Activated CD4-positive, CD25-positive, alpha-beta regulatory T cell (primary cell): ENCODE measurements around the gene HOXB7.

Source experiments
- DNase-seq, 4 experiments: peaks; one replicate each; lab custom pipeline; 2025; lab: John Stamatoyannopoulos, UW

HOXB7 gene

DNA sequence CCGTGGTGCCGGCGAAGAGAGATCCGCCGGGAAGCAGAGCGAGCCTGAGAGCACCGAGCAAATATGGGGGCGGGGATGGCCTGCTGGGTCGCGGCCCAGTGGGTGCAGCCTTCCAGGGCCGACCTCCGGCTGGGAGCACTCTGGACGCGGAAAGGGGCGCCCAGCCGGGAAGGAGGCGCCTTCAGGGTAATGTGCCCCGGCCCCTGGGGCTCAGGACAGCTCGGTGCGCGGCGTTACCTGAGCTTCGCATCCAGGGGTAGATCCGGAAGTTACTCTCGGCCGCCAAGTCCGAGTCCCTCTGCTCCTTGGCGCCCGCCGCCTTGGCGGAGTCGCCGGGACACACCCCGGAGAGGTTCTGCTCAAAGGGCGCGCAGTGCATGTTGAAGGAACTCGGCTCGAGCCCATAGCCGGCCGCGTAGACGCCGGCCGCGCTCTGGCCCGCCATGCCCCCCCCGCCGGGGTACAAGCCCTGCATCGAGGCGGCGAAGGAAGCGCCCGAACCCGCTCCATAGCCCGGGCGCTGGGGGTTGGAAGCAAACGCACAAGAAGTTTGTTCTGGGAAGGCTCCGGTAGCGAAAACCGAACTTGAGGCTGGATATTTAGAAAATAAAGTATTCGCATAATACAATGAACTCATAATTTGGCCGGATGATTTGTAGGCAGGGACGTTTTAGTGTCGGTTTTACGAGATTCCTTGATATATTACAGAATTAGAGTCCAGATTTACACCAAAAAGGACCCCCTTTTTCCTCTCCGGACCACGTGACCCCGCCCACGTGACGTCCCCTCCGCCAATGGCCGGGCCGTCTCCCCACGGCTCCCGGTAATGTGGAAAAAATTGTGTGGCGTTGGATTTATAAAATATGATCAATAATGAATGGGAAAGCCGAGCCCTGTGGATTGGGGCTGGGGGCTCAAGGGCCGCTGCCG, at the start of gene HOXB7:
HOXB7 (minus strand) TSS at position 736 of the 930 bp plus-strand sequence; CDS start at position 637, 99 bp downstream.
- peak in 2 of 4 experiments; percentile 28 to 31 for DNase-seq

DNA sequence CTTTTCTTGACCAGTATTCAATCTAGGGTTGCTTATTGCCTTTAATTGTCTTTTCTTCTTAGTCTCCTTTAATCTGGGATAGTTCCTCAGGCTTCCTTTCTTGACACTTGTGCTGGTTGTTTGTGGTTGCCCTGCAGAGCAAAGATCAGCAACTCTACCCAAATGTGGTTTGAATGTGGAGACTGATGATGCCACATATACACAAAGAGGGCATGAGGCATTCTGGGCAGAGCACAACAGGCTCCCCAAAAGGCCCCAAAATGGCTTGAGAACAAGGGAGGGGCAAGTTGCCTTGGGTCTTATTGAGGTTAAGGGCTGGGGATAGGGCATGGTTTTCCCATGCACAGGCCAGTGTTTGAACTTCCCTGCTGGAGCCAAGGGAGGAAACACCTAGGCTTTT, 45.1 kb upstream of the HOXB7 start:
- DNase-seq, result no peak

DNA sequence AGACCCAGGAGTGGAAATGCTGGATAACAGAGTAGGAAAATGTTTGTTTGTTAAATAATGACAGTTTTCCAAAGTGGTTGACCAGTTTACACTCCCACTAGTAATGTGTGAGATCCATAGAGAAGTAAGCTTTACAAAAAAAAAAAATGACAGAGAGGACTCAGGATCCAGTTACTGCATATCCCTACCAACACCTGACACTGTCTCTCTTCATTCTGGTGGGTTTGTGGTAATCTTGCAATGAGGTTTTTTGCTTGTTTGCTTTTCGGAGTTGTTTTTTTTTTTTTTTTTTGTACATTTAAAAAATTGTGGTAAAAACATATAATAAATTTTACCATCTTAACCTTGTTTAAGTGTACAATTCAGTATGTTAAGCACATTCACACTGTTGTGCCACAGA, 38.9 kb upstream of the HOXB7 start:
- no peak for DNase-seq

DNA sequence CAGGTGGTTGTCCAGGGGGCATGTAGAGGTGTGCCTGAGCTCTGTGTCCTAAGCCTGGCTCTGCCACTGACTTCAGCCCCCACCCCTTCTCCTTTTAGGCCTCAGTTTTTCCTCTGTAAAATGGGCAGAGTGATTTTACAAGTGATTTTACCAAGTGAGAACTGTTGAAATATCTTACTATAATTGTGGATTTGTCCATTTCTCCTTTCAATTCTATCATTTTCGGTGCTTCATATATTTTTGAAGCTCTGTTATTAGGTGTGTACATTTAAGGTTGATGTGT, 37.1 kb upstream of the HOXB7 start:
- DNase-seq, result no peak

DNA sequence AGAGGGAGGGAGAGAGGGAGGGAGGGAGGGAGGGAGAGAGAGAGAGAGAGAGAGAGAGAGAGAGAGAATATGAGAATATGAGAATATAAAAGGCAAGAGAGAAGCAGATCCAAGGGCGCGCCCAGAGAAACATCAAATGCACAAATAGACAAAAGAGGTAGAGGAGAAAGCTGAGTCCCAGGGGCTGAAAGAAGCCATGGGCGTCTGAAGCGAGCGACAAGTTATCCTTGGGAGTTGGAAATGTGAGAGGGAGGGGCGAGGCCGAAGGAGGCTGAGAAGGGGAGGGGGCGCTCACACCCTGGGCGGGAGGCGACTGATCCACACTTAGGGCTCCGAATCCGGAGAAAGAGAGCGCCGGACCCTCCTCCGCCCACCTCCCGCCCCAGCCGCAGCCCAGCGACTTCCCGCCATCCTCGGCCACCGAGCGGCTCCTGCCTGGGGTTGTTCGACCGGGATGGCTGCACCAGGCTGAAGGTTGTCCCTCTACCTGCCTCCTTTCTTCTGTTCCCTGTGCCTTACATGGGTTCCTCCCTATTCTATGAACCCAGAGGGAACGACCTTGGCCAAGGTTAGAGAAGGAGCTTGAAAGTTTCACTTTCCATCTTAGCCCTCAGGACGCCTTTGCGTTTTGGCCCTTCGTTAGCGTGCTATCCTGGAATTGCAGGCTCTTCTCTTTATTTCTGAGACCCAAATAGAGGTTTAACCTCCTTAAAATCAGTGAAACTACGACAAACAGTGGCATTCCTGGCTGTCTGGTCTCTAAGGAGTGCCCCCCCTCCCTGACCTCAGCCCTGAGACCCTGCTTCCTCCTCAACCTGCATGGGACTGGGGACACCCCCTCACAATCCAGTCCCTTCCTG, 36.5 kb upstream of the HOXB7 start:
- no peak for DNase-seq

DNA sequence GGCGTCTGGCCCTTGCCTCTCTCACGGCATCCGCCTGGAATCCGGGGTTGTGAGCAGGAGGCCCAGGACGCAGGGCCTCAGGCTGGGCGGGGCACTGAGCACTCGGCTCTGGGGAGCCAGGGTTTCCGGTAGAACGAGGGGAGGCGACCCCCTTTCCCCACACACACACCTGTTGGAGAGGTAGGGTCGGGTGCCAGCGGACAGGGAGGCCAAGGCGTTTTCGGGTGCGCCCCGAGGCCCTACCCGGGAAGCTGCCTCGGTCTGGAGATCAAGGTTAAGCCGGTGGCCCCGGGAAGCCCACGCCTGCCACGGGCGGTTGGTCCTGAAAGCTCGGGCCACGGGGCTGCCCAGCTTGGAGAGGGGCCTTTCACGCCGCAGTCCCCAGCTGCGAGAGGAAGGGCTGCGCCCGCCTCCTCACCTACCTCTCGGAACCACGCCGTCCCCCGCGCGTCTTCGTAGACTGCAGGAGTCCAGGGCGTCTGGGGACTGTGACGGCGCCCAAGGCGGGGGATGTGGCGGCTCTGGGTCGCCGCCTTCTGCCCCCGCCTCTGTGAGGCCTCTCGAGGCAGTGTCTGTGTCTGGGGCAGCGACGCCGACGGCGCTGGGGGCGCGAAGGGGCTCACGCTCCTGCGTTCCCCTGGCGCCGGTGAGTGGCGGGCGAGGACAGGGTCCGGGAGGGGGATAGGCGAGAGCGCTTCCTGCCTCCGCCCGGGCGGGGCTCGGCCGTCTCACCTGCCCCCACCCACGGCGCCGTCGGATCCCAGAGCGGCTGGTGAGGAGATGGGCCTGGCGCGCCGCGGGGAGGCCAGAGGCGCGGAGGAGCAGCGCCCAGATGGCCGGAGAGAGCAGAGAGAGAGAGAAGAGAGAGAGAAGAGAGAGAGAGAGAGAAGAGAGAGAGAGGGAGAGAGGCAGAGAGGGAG, 35.6 kb upstream of the HOXB7 start:
- no peak for DNase-seq

DNA sequence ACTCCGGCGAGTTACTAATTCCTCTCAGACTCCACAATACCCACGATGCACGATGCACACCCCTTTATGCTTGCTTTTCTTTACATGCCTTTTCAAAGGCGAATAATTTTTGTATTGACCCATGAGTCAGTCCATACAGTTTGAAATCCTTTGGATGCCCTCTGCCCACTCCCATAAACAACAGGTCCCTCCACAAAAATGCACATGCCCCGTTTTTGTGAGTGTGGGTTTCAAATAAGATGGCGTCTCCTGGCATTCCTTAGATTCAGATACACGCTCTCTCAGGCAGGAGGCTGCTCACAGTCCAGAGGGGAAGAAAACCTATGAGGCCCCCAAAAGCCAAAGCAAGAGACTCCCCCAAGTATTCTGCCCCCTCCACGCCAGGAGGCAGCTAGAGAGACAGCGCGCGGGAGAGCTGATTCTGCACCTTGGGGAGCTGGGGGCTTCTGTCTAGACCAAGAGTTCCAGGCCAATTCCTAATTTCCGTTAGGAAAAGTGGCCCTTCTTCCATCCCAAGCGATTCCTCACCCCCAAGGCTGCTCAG, 34.9 kb upstream of the HOXB7 start:
- no peak for DNase-seq

DNA sequence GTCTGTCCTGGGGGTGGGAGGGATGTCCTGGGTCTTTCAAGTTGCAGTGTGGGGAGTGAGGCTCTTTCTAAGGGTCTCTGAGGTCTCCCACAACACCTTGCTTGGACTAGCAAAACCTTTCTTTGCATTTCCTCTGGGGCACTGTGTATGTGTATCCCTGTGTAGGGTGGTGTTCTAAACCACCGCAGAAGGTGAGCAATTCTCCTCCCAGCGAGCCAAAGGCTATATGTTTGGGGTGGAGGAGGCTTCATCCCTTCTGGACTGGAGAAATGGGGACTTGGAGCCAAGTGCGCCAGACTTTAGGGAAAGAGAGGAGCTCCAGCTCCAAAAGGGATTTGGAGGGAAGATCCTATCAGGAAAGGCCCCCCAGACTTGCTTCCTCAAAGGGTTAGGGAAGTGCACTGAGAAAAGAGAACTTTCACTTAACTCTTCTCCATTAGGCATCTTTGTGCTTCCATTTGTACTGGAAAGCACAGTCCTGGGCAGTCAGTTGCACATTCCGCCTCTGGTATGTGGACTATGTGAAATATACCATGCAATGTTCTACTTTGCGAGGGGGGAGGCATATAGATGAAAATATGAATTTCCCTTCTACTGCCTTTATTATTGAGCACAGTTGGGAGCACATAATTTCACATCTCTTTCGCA, 34.2 kb upstream of the HOXB7 start:
- no peak for DNase-seq

DNA sequence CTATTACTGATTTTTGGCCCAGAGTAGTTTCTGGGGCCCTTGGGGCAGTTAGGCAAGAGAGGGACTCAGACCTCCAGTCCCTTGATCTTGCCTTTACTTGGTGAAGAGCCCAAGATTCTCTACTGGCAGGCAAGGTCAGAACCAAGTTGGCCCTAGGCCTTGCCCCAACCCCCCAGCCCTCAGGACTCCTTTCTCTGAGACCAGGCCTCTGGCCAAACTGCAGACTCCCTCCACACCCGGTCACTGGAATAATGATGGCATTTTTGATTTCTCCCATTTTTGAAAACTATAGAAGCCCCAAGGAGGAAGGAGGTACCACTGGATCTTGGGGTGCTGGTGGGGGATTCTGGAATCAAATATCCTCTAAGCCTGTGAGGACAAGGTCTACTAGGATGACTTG, 33.3 kb upstream of the HOXB7 start:
- no peak for DNase-seq

DNA sequence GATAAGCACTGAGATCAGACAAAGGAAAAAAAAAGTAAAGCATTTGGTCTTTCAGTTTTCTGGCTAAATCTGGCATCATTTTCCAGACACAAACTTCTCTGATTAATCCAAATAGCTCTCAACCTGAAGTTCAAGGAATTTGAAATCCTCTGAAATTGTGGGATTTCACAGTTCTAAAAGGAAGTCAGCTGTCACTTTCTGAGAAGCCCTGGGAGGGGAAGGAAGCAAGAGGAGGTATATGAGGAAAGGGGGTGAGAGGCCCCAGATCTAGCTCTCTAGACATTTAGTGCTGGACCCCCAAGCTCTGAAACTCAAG, 32.8 kb upstream of the HOXB7 start:
- no peak for DNase-seq

DNA sequence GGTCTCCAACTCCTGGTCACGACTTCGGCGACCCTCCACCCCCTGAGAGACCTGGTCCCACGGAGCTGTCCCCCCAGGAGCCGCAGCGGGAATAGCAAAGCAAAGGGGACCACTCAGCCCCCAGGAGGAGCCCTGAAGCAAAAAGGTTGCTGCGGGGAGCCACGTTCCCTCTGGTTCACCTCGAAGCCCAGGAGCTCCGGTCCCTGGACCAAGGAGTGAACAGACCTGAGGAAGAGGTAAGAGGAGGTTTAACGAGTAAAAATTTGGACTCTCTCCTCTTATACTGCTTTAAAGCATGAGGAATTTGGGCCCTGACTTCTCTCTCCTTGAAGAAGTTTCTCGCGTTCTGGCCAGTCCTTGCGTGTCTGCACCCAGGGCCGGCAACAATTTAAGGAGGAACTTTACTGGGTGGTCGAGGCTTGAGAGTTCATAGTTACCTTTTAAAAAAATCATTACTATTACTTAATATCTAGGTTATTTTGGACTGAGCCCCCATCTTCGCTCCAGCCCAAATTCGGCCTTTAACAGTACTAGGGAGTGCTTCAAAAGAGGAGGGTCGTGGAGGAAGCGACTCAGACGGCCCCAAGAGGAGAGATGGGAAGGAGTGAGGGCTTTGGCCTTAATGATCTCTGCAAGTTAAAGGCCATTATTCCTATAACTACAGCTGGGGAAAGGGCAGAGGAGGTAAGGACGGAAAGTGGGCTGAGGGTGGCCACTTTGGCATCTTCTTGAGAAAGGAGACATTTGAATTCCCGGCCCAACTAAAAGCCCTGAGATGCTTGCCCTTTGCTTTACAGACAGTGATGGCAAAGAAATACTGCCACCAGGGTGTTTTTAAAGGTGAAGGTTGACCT, 32.3 kb upstream of the HOXB7 start:
- no peak for DNase-seq

DNA sequence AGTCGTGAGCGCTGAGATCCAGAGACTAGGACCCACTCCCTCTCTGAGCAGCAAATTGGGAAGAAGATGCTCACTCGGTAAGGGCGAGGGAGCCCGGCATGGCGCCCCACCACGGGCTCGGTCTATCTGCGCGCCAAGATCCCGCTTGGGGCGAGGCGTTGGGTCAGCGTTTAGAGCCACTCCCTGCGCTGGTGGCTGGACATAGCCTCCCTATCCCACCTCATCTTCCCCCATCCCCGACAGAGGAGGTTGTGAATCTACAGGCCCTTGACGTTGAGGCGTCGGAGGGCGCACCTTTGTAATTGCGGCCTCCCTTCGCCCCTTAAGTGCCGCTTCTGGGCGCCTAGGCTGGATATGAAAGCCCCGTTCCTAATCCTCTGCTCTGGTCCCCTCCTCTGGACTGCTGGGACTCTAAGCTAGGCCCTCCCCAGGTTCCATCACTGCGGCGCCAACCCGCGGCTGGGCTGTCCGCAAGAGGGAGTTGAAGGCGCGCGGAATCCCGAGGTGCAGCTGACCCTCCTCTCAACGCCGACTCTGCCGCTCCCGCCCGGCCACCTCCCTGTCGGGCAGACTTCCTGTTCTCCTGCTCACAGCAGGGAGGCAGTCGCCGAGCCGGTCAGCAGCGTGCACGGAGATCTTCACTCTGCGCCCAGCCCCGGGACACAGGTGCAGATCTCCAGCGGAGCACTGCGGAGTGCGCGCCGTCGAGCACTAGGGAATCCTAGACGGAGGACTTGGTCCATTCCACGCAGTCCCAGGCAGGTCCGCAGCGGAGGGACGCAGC, 31.4 kb upstream of the HOXB7 start:
- DNase-seq, result no peak

DNA sequence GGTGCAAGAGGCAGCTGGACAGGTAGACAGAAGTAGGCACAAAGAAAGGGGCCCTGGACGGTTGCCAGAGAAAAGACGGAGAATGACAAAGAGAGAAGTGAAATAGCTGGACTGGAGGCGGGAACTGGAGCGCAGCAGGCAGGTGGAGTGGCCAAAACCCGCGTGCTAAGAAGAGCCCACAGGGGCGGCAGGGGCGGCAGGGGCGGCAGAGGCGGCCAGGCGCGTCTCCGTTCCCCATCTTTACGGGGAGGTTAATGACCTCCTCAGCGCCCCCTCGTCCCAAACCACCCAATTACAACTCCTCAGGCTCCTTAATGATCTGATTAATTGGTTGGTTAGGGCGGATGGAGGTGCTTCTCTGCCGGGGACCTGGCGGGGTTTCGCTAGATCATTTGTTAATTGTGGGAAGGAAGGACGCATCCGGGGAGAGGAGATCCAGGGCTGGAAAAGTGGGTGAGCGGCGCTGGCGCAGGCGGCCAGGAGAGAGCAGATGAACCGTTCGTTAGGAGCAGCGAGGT, 30.8 kb upstream of the HOXB7 start:
- DNase-seq, result no peak

DNA sequence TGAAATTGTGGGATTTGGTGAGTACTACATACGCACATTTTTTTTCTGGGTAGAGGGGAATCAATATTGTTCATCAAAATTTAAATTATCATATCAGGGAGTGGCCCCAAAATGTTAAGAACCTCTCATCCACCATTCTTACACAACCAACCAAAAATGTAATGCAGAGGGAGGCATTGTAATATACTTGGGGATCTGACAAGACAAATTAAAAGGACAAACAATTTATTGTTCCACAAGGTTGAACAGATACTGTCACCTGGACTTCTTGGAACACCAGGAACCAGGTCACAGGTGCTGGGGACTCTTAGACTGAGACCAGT, 30.0 kb upstream of the HOXB7 start:
- no peak for DNase-seq

DNA sequence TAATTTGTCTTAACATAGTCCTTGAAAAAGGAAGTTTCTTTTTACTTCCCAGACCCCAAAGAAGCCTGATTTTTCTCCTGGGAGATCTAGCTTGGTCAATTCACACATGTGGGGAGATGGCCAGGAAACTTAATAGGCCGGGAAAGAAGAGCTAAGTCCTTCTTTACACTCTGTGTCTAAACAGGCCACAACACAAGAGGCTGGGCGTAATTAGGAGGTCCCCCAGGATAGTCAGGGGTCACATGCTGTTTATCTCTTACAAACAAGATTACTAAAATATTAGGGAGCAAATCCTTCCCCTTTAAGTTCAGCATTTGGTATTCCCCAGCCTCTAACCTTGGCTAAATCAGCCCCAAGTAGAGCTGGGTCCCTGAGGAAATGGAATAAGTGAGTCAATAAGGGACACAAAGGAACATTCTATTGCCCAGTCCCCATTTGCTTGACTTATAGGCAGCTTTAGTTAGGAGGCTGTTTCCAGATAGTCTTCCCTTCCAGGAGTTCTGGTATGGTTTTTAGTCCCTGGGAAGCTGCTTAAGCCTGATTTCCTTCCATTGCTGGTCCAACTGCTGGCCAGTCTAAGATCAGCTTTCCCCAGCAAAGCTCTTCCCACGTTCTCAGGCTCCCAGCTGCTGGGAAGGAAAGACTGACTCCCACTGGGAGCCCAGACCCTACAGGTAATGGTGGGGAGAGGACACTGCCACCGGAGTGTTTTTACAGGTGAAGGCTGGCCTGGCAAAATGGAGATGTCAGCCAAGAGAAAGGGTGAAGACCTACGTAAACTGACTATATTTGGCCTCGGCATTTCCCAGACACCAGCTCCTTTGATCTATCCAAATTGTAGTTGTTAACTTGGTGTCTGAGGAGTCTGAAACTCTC, 29.4 kb upstream of the HOXB7 start:
- no peak for DNase-seq

DNA sequence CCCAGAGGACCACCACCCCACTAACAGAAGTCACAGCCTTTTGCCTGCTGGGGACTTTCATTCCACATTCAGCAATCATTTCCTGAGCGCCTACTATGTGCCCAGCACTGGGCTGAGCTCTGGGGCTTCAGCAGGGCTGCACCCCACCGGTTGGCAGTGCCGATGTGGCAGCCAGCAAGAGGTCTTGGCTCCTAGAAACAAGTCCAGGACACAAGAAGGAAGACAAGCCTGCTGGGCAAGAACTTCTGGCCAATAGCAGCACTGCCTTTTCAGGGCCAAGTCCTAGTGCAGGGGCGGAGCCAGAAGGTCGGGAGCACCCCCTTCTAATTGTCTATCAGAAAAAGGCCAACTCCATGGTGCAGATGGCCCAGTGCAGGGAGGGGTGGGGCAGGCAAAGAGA, 28.3 kb upstream of the HOXB7 start:
- no peak for DNase-seq

DNA sequence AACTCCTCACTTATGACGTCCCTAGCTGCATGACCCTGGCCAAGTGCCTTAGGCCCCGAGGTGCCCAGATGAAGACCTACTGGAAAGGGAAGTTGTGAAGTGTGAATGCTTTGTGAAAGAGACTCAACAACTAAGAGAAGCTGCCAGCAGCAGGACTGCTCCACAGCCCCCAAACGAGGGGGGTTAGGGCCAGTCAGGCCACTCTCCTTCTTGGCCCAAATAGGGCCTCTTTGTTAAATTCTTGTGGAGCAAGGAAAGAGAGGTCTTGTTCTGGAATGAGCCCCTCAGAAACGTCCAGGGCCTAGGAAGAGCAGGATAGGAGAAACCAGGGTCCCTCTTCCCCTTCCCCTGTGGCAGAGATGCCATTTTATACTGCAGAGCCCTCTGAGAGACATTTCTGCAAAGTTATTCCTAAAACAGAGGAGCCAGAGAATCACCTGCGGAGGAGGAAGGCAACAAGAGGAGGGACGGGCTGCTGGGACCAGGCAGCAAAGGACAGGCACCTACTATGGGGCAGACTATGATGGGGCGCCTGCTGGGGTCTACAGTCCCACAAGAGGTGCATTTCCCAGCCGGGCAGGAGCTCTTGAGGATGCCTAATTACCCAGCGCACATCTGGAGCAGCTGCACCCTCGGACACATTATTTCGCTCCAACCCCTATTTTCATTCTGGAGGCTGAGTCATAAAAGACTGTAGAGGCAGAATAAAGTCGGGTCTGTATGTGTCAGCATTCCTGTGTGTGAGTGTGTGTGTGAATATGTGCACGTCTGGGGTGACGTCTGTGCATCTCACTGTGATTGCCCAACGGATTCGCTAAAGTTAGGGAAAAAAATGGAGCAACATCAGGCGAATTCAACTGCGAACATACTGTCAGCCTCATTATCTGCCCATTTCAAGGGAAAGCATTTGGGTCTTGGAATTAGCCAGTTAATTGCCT, 26.8 kb upstream of the HOXB7 start:
- no peak for DNase-seq
